ENCODE data around the gene FAM161B.
"Not testable (repeated sequence)": the region's sequence is repeated elsewhere in the genome, so short reads cannot be mapped to it uniquely, and the experiment has no call there.

FAM161B gene, protein sequence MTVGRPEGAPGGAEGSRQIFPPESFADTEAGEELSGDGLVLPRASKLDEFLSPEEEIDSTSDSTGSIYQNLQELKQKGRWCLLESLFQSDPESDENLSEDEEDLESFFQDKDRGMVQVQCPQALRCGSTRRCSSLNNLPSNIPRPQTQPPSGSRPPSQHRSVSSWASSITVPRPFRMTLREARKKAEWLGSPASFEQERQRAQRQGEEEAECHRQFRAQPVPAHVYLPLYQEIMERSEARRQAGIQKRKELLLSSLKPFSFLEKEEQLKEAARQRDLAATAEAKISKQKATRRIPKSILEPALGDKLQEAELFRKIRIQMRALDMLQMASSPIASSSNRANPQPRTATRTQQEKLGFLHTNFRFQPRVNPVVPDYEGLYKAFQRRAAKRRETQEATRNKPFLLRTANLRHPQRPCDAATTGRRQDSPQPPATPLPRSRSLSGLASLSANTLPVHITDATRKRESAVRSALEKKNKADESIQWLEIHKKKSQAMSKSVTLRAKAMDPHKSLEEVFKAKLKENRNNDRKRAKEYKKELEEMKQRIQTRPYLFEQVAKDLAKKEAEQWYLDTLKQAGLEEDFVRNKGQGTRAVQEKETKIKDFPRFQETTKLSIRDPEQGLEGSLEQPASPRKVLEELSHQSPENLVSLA

GRCh38 chr14:73949752-73950734 is at the start of gene FAM161B, which contains the start of gene COQ6:
TSS of gene FAM161B (minus strand) at chr14:73950094. CDS start at chr14:73950026, 68 bp downstream.
TSS of gene COQ6 (plus strand) at chr14:73950302. CDS start at chr14:73950333, 31 bp downstream.
- Mint-ChIP-seq H3K36me3 (peaks cover 3% of the 10 kb centered on the region), H3K27ac (peak within 1 kb of the TSS; percentile 86), H3K9me3 (no peaks in the 10 kb centered on the region), H3K27me3 (no peaks in the 10 kb centered on the region), H3K4me3 (peak within 1 kb of the TSS; percentile 95), H3K4me1 (peaks cover 11% of the 10 kb centered on the region)

DNA sequence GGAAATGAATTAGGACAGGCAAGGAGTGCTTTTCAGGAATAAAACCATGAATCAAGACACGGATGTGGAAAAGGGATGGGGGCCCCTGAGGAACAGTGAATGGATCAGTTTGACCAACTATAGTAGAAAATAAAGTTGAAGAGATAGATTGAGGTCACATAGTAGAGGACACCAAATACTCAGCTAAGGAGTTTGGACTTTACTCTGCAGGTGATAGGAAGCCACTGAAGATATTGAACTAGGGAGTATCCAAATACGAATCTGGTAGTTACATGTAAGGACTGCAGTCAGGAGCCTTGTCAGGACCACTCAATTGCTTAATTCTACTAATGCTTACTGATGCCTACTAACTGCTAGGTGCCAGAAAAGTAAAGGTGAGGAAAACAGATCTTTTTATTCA is 48.8 kb upstream of the FAM161B start:
- Mint-ChIP-seq H3K4me3 (no peak overlapping the region), H3K4me1 (no peaks in the 10 kb centered on the region), H3K27ac (no peak overlapping the region), H3K9me3 (no peaks in the 10 kb centered on the region), H3K36me3 (peaks cover 9% of the 10 kb centered on the region), H3K27me3 (no peaks in the 10 kb centered on the region)

- H3K27me3 Mint-ChIP-seq, result no peaks in the 10 kb centered on the region
- no peaks in the 10 kb centered on the region for H3K4me1 Mint-ChIP-seq
- H3K9me3 Mint-ChIP-seq, result no peaks in the 10 kb centered on the region
- H3K36me3 Mint-ChIP-seq, result peaks cover 7% of the 10 kb centered on the region
- no peak overlapping the region for H3K27ac Mint-ChIP-seq
- no peak overlapping the region for H3K4me3 Mint-ChIP-seq
These were observed 48.1 kb upstream of the FAM161B start for GRCh38 chr14:73997944-73998447.

GRCh38 chr14:73997108-73997943 is 47.4 kb upstream of the FAM161B start:
- Mint-ChIP-seq H3K4me3 (no peak overlapping the region), H3K9me3 (no peaks in the 10 kb centered on the region), H3K27me3 (no peaks in the 10 kb centered on the region), H3K4me1 (no peaks in the 10 kb centered on the region), H3K27ac (no peak overlapping the region), H3K36me3 (peaks cover 5% of the 10 kb centered on the region)

DNA sequence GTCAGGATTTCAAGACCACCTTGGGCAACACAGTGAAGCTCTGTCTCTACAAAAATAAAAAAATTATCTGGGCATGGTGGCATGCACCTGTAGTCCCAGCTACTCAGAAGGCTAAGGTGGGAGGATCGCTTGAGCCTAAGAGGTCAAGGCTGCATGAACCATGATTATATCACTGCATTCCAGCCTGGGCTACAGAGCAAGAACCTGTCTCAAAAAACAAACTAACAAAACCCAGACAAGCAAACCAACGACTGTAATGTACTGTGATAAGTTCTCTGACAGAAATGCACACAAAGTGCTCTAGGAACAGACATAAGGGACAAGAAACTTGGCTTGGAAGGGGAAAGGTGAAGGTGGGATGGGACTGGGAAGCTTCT is 46.8 kb upstream of the FAM161B start:
- H3K4me3 Mint-ChIP-seq, result no peak overlapping the region
- no peaks in the 10 kb centered on the region for H3K27me3 Mint-ChIP-seq
- H3K9me3 Mint-ChIP-seq, result no peaks in the 10 kb centered on the region
- no peaks in the 10 kb centered on the region for H3K4me1 Mint-ChIP-seq
- H3K36me3 Mint-ChIP-seq, result peaks cover 5% of the 10 kb centered on the region
- no peak overlapping the region for H3K27ac Mint-ChIP-seq

GRCh38 chr14:73995977-73996378 is 46.1 kb upstream of the FAM161B start:
- Mint-ChIP-seq H3K27me3 (no peaks in the 10 kb centered on the region), H3K4me1 (no peaks in the 10 kb centered on the region), H3K4me3 (no peak overlapping the region), H3K27ac (no peak overlapping the region), H3K9me3 (no peaks in the 10 kb centered on the region), H3K36me3 (peaks cover 5% of the 10 kb centered on the region)

DNA sequence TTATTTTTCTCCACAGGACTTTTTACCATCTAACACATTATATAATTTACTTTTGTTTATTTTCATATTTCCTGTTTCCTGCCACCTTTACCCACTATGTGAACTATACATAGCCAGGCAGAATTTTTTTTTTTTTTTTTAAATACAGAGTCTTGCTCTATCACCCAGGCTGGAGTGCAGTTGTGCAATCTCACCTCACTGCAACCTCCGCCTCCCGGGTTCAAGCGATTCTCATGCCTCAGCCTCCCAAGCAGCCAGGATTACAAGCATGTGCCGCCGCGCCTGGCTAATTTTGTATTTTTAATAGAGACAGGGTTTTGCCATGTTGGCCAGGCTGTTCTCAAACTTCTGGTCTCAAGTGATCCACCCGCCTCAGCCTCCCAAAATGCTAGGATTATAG is 45.0 kb upstream of the FAM161B start:
- not testable (repeated sequence) for H3K4me1 Mint-ChIP-seq, H3K36me3 Mint-ChIP-seq, H3K27me3 Mint-ChIP-seq, H3K4me3 Mint-ChIP-seq, H3K9me3 Mint-ChIP-seq, H3K27ac Mint-ChIP-seq

GRCh38 chr14:73991092-73991491 is 41.2 kb upstream of the FAM161B start:
- no peaks in the 10 kb centered on the region for H3K27me3 Mint-ChIP-seq
- H3K4me3 Mint-ChIP-seq, result no peak overlapping the region
- H3K9me3 Mint-ChIP-seq, result no peaks in the 10 kb centered on the region
- H3K4me1 Mint-ChIP-seq, result no peaks in the 10 kb centered on the region
- H3K27ac Mint-ChIP-seq, result no peak overlapping the region
- H3K36me3 Mint-ChIP-seq, result peaks cover 8% of the 10 kb centered on the region

DNA sequence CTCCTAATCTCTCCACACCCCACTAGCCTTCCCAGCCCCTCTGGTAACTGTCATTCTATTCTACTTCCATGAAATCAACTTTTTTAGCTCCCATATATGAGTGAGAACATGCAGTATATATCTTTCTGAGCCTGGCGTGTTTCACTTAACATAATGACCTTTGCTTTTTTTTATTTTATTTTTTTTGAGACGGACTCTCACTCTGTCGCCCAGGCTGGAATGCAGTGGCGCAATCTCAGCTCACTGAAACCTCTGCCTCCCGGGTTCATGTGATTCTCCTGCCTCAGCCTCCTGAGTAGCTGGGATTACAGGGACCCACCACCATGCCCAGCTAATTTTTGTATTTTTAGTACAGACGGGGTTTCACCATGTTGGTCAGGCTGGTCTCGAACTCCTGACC is 38.8 kb upstream of the FAM161B start:
- not testable (repeated sequence) for H3K27ac Mint-ChIP-seq, H3K4me3 Mint-ChIP-seq, H3K9me3 Mint-ChIP-seq, H3K27me3 Mint-ChIP-seq, H3K4me1 Mint-ChIP-seq
- peaks cover 12% of the 10 kb centered on the region for H3K36me3 Mint-ChIP-seq

GRCh38 chr14:73988065-73988464 is 38.2 kb upstream of the FAM161B start:
- H3K27me3 Mint-ChIP-seq, result no peaks in the 10 kb centered on the region
- H3K36me3 Mint-ChIP-seq, result peaks cover 12% of the 10 kb centered on the region

DNA sequence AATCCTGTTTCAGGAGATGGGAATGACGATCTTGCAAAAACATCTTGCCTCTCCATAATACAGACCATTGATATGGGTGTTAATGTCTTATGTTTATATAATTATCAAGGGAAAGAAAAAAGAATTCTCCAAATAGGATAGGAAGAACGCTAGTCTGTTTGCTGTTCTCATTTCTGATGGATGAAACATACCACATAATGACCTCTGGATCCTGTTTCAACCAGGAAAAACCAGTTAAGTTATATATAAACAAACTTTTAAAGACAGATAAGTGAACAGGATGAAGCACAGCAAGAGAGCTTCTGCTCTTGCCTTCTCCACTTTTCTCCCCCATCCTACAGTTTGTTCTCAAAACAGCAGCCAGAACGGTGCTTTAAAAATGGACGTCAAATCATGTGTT is 28.0 kb upstream of the FAM161B start:
- H3K9me3 Mint-ChIP-seq, result no peaks in the 10 kb centered on the region
- H3K4me1 Mint-ChIP-seq, result no peaks in the 10 kb centered on the region
- peaks cover 6% of the 10 kb centered on the region for H3K36me3 Mint-ChIP-seq
- H3K4me3 Mint-ChIP-seq, result no peak overlapping the region
- no peak overlapping the region for H3K27ac Mint-ChIP-seq
- no peaks in the 10 kb centered on the region for H3K27me3 Mint-ChIP-seq

More at GRCh38 chr14:73988065-73988464, 38.2 kb upstream of the FAM161B start:
- Mint-ChIP-seq H3K4me3 (no peak overlapping the region), H3K4me1 (no peaks in the 10 kb centered on the region), H3K27ac (no peak overlapping the region), H3K9me3 (no peaks in the 10 kb centered on the region)

DNA sequence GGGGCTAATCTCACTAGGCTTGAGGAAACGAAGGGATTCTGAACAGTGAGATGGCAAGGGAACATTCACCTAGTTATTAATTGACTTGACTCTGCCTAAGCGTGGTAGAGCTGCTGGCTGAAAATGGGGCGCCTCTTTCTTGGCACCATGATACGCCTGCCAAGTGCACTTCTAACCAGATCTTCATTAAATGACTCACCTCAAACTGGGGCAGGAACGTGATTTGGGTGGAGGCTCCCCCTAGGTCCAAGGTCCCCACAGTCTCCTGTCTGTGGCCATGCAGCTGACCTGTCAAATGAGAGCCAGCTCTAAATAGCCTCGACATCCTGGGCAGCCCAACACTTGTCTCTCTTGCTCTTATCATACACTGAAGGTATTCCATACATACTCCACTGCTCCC is 26.2 kb upstream of the FAM161B start:
- Mint-ChIP-seq H3K4me3 (no peak overlapping the region), H3K27me3 (no peaks in the 10 kb centered on the region), H3K9me3 (no peaks in the 10 kb centered on the region), H3K36me3 (peaks cover 8% of the 10 kb centered on the region), H3K27ac (no peak overlapping the region), H3K4me1 (no peaks in the 10 kb centered on the region)

- H3K9me3 Mint-ChIP-seq, result no peaks in the 10 kb centered on the region
- H3K4me1 Mint-ChIP-seq, result no peaks in the 10 kb centered on the region
- peaks cover 4% of the 10 kb centered on the region for H3K36me3 Mint-ChIP-seq
- H3K27me3 Mint-ChIP-seq, result no peaks in the 10 kb centered on the region
- H3K27ac Mint-ChIP-seq, result no peak overlapping the region
- no peak overlapping the region for H3K4me3 Mint-ChIP-seq
These were observed 23.6 kb upstream of the FAM161B start for GRCh38 chr14:73973497-73973896.

DNA sequence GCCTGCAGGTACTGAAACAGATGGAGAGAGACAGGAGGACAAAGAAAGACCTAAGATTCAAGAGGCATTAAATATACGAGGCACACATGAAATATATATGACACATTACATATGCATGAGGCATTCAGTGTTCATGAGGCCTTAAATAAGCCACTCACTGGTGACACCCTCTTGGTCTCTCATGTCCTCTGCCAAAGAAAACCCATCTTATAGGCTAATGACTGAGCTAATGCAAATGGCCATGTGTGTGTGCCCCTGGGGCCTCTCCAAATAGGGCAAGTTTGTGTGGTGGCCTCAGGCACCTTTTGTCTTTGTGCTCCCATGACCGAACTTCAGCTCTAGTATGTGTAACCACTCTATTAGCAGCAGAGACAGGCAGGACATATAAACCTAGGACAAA is 19.0 kb upstream of the FAM161B start:
- no peak overlapping the region for H3K27ac Mint-ChIP-seq
- no peaks in the 10 kb centered on the region for H3K9me3 Mint-ChIP-seq
- no peak overlapping the region for H3K4me3 Mint-ChIP-seq
- no peaks in the 10 kb centered on the region for H3K27me3 Mint-ChIP-seq
- H3K36me3 Mint-ChIP-seq, result peaks cover 3% of the 10 kb centered on the region
- no peaks in the 10 kb centered on the region for H3K4me1 Mint-ChIP-seq

- H3K4me1 Mint-ChIP-seq, result no peaks in the 10 kb centered on the region
- H3K36me3 Mint-ChIP-seq, result peaks cover 14% of the 10 kb centered on the region
- H3K4me3 Mint-ChIP-seq, result no peak overlapping the region
- H3K27ac Mint-ChIP-seq, result no peak overlapping the region
- no peaks in the 10 kb centered on the region for H3K27me3 Mint-ChIP-seq
- no peaks in the 10 kb centered on the region for H3K9me3 Mint-ChIP-seq
These were observed 15.3 kb upstream of the FAM161B start for GRCh38 chr14:73965216-73965615.
